ENCODE data around the gene KLHL5.

DNA sequence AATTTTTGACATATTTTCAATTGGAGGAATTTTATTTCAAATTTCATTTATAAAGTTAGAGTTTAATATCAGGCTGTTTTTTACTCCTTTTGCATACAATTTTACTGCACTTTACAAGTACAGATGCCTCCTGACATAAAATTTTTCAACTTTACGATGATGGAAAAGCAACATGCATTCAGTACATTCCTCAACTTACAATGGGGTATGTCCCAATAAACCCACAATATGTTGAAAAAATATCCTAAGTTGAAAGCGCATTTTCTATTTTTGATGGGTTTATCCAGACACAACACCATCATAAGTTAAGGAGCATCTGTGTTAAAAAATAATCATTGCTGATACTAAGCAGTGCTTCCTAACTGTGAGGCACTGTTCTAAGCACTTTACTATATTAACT lies 4.3 kb downstream of the KLHL5 start:
- TF ChIP-seq, protein P1, sequence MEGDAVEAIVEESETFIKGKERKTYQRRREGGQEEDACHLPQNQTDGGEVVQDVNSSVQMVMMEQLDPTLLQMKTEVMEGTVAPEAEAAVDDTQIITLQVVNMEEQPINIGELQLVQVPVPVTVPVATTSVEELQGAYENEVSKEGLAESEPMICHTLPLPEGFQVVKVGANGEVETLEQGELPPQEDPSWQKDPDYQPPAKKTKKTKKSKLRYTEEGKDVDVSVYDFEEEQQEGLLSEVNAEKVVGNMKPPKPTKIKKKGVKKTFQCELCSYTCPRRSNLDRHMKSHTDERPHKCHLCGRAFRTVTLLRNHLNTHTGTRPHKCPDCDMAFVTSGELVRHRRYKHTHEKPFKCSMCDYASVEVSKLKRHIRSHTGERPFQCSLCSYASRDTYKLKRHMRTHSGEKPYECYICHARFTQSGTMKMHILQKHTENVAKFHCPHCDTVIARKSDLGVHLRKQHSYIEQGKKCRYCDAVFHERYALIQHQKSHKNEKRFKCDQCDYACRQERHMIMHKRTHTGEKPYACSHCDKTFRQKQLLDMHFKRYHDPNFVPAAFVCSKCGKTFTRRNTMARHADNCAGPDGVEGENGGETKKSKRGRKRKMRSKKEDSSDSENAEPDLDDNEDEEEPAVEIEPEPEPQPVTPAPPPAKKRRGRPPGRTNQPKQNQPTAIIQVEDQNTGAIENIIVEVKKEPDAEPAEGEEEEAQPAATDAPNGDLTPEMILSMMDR (IDR thresholded peaks at IDR 0.05): no peak
- TF ChIP-seq EZH2 (IDR thresholded peaks at IDR 0.05) (no peak), EZH2phosphoT487 (IDR thresholded peaks at IDR 0.05) (no peak)

Data from neural progenitor cell (in vitro differentiated cells).